Smooth muscle cell (in vitro differentiated cells): ENCODE measurements around the gene ITPRIP. TPM values are rescaled to one million over a fixed set of nuclear protein-coding genes. Genes with fewer than 3 reads are reported as not detected.

Source experiments
- DNase-seq: peaks from one replicate; lab custom pipeline; 2025; ENCODE audit not compliant: unreplicated experiment; lab: John Stamatoyannopoulos, UW
- H2AFZ ChIP-seq: fragments of 200-600 bp; sonication (generic); 2 replicates; pipeline ENCODE4 v1.6.0; 2016; ENCODE audit warnings: antibody characterized with exemption, low read depth, mild to moderate bottlenecking
- H3F3A ChIP-seq: fragments of 200-600 bp; sonication (generic); 2 replicates; pipeline ENCODE4 v1.6.0; 2017; ENCODE audit warnings: antibody characterized with exemption, low read depth
- H3K27ac ChIP-seq: fragments of 200-600 bp; sonication (generic); 2 replicates; pipeline ENCODE4 v1.5.1; 2016; ENCODE audit warnings: low read depth, mild to moderate bottlenecking
- H3K27me3 ChIP-seq: fragments of 200-600 bp; sonication (generic); 2 replicates; pipeline ENCODE4 v1.6.1; 2016; ENCODE audit warnings: low read depth, mild to moderate bottlenecking
- H3K36me3 ChIP-seq: fragments of 200-600 bp; sonication (generic); 2 replicates; pipeline ENCODE4 v1.5.1; 2016; ENCODE audit warnings: low read depth
- H3K4me1 ChIP-seq: fragments of 200-600 bp; sonication (generic); 2 replicates; pipeline ENCODE4 v1.5.1; 2016; ENCODE audit warnings: low read depth
- H3K4me2 ChIP-seq: fragments of 200-600 bp; sonication (generic); 2 replicates; pipeline ENCODE4 v1.6.0; 2016; ENCODE audit warnings: mild to moderate bottlenecking
- H3K4me3 ChIP-seq: fragments of 200-600 bp; sonication (generic); 2 replicates; pipeline ENCODE4 v1.5.1; 2016; ENCODE audit warnings: mild to moderate bottlenecking
- H3K79me2 ChIP-seq: fragments of 200-600 bp; sonication (generic); 2 replicates; pipeline ENCODE4 v1.6.0; 2016; ENCODE audit warnings: low read depth, mild to moderate bottlenecking
- H3K9ac ChIP-seq: fragments of 200-600 bp; sonication (generic); 2 replicates; pipeline ENCODE4 v1.6.0; 2016; ENCODE audit warnings: low read depth
- H3K9me3 ChIP-seq: fragments of 200-600 bp; sonication (generic); replicated peaks from 2 replicates; pipeline ENCODE4 v1.5.1; 2016; ENCODE audit warnings: low read depth
- H4K20me1 ChIP-seq: fragments of 200-600 bp; sonication (generic); 2 replicates; pipeline ENCODE4 v1.6.0; 2016; ENCODE audit warnings: low read depth
- WGBS: methylation state at CpG from one replicate; pipeline ENCODE4 v1.1.7; 2016; ENCODE audit warnings: low lambda C conversion rate; 5-methylcytosine and 5-hydroxymethylcytosine counted together
- polyA plus RNA-seq: library from polyadenylated mRNA; unstranded; fragments of >200 nt; fragmentation: Nextera tagmentation; extraction: Ambion mirVana; gene quantifications from 2 replicates; pipeline ENCODE4 v1.2.1, GENCODE V29; 2016
- total RNA-seq: library from RNA; depleted of rRNA; stranded (reverse); fragments of >200 nt; gene quantifications from 2 replicates; pipeline ENCODE4 v1.2.3, GENCODE V29; 2014
- TF ChIP-seq, protein P1 (sequence below): fragments of 200-600 bp; sonication (generic); IDR thresholded peaks from 2 replicates; pipeline ENCODE4 v1.5.1; 2017; ENCODE audit warnings: borderline replicate concordance, mild to moderate bottlenecking, antibody characterized with exemption; ENCODE audit not compliant: insufficient read depth, poor library complexity, severe bottlenecking

ITPRIP gene
- total and polyA plus RNA-seq, 2 experiments from 2014 or later: 33.6 to 59.3 TPM

DNA sequence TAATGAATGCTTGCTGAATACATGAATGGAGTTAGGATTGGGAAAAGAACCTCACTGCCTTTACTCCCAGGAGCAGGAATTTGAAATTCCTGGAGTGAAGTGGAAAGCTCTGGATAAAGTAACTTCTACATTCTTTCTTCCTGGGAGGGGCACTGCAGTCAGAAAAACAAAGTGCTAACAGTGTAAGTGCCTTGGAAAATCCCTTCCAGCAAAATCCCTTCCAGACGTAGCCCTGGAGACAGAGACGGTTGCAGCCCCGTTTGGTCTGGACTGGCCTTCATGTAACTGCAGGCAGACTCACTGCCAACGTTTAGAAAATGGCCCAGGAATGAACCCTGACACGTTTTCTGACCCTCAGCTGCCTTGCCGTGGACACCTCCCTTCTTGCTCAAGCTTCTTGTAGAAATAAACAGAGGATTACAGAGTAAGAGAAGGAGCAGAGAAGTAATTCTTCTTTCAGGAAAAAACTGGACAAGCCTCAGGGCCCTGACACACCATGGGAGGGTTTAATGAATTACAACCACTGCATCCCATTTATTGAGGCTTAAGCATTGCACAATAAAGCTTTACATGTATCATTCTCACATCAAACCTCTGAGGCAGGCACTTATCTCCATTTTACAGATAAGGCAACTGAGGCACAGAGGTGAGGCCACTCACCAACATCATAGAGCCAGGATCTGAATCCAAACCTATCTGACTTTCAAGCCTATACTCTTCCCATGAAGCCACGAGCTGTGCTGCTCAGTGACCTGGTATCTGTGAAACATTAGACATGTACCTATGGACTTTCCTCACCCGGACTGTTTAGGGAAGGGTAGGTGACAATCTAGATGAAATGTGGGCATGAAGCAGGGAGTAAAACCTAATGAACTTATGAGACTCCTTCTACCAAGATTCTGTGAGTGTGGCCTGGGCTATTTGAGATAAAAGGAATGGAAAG lies 7.8 kb downstream of the ITPRIP start:
- Histone ChIP-seq H3F3A (peaks cover 35% of the 10 kb centered on the region), H3K4me1 (peaks cover 77% of the 10 kb centered on the region), H3K4me3 (no peak overlapping the region), H3K9me3 (no peaks in the 10 kb centered on the region), H3K9ac (peak overlapping the region; percentile 97), H3K79me2 (peaks cover 62% of the 10 kb centered on the region), H4K20me1 (peaks cover 89% of the 10 kb centered on the region), H2AFZ (no peak overlapping the region), H3K27ac (peak overlapping the region; percentile 99), H3K36me3 (no peaks in the 10 kb centered on the region), H3K27me3 (no peaks in the 10 kb centered on the region), H3K4me2 (peak overlapping the region; percentile 83)
- WGBS: 19% methylated on average over 8 of the region's 8 CpGs
- TF ChIP-seq, protein P1, sequence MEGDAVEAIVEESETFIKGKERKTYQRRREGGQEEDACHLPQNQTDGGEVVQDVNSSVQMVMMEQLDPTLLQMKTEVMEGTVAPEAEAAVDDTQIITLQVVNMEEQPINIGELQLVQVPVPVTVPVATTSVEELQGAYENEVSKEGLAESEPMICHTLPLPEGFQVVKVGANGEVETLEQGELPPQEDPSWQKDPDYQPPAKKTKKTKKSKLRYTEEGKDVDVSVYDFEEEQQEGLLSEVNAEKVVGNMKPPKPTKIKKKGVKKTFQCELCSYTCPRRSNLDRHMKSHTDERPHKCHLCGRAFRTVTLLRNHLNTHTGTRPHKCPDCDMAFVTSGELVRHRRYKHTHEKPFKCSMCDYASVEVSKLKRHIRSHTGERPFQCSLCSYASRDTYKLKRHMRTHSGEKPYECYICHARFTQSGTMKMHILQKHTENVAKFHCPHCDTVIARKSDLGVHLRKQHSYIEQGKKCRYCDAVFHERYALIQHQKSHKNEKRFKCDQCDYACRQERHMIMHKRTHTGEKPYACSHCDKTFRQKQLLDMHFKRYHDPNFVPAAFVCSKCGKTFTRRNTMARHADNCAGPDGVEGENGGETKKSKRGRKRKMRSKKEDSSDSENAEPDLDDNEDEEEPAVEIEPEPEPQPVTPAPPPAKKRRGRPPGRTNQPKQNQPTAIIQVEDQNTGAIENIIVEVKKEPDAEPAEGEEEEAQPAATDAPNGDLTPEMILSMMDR: no peak
- peak; percentile 22 for DNase-seq

DNA sequence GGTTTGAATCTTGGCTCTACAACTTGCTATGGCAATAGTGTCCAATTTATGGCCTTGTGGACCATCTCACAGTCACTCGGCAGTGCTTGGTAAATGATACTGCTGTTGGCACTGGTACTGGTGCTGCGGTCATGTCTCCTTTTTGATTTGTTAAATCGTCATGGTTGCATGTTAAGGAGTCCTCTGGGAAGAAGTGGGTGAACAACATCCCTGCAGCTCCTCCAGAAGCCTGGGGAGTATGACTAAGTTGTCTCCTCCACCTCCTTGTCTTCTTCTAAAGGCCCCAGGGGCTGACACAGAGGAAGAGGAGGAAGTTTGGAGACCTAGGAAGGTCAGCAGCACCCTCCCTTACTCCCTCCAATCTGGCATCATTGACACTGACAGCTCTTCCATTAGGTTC lies 8.5 kb downstream of the ITPRIP start:
- no peaks in the 10 kb centered on the region for H3K9me3 ChIP-seq
- H3K4me1 ChIP-seq: peaks cover 76% of the 10 kb centered on the region
- H3K27me3 ChIP-seq: no peaks in the 10 kb centered on the region
- H2AFZ ChIP-seq: no peak overlapping the region
- TF ChIP-seq, protein P1: no peak
- H3K4me2 ChIP-seq: peak overlapping the region; percentile 83
- H3K27ac ChIP-seq: peak overlapping the region; percentile 99
- H3K4me3 ChIP-seq: no peak overlapping the region
- H3K9ac ChIP-seq: peak overlapping the region; percentile 97
- no peak for DNase-seq
- 51% methylated on average over 3 of the region's 3 CpGs for WGBS
- peaks cover 89% of the 10 kb centered on the region for H4K20me1 ChIP-seq
- peaks cover 62% of the 10 kb centered on the region for H3K79me2 ChIP-seq
- H3K36me3 ChIP-seq: no peaks in the 10 kb centered on the region
- peaks cover 35% of the 10 kb centered on the region for H3F3A ChIP-seq

DNA sequence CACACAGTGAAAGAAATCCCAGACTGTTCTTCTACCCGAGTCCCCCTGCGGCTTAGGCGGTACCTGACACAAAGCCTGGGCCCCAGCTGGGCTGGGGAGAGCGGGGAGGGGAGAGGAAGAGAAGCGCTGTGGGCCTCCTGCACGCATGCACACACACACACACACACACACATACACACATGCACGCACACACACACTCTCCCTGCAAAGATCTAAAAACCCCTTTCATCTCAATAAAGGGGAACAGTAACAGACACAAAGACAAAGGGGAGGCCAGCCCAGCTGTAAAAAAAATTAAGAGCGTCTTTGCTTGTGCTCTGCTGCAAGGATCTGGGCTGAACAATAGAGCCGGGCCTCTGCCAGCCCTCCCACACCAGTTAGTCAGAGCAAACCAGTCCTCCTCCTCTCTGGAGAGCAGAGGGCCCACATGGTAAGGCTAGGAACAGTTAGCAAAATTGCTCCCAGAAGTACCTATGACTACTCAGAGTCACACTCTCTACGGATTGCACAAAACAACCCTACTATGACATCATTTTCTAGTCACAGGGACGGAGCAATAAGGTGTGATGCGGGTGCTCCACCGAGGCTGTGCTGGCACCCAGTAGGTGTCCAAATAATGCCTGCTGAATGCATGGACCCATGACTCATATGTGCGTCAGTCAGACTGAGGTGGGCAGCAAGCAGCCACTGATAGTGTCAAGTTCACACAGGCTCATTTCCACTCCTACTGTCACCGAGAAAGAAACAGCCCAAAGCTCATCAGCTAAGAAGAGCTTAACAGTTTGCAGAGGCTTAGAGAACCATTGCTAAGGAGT lies 9.2 kb downstream of the ITPRIP start:
- no peak for DNase-seq
- TF ChIP-seq, protein P1: no peak
- Histone ChIP-seq H3K4me2 (peak overlapping the region; percentile 83), H2AFZ (no peak overlapping the region), H3K4me3 (peak overlapping the region; percentile 35), H3K9me3 (no peaks in the 10 kb centered on the region), H3K36me3 (no peaks in the 10 kb centered on the region), H4K20me1 (peaks cover 89% of the 10 kb centered on the region), H3K4me1 (peaks cover 76% of the 10 kb centered on the region), H3K79me2 (peaks cover 62% of the 10 kb centered on the region), H3F3A (peaks cover 35% of the 10 kb centered on the region), H3K27ac (peak overlapping the region; percentile 99), H3K9ac (peak overlapping the region; percentile 97), H3K27me3 (no peaks in the 10 kb centered on the region)
- 6% methylated on average over 15 of the region's 15 CpGs for WGBS
